ENCODE measurements around the gene TMEM179B. TPM values are rescaled to one million over a fixed set of nuclear protein-coding genes. Genes with fewer than 3 reads are reported as not detected.

The TMEM179B gene, protein sequence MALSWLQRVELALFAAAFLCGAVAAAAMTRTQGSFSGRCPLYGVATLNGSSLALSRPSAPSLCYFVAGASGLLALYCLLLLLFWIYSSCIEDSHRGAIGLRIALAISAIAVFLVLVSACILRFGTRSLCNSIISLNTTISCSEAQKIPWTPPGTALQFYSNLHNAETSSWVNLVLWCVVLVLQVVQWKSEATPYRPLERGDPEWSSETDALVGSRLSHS
- total RNA-seq = 60.1 and 80.1 TPM in 2 replicates

DNA sequence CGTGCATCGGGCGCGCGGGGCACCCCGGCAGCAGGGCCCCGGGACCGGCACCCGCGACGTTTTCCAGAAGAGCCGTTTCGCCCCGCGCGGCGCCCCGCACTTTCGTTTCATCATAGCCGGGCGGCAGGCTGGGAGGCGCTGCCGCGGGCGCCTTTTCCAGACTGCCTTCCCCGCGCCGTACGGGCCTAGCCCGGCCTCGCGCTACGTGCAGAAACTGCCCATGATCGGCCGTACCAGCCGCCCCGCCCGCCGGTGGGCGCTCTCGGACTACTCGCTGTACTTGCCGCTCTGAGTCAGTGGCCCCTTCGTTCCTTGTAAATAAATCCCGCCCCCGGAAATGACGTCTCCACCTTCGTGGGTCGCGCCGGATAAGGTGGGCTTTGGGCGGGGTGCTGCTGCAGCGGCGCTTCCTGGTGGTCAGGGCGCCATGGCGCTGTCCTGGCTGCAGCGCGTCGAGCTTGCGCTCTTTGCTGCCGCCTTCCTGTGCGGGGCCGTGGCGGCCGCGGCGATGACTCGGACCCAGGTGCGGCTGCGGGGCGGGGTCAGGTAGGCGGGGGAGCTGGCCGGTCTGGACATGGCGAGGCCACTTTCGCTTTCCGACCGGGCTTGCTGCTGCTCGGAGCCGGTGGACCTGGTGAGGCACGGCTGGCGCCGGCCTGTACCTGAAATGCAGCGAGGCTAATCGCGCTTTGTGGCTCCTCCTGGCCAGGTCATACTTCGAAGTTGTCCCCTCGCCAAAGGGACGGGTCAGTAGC is at the start of gene TMEM179B:
Gene TMEM179B (plus strand): TSS at position 398 of the 755 bp plus-strand sequence. CDS start 30 bp downstream, at position 428.

DNA sequence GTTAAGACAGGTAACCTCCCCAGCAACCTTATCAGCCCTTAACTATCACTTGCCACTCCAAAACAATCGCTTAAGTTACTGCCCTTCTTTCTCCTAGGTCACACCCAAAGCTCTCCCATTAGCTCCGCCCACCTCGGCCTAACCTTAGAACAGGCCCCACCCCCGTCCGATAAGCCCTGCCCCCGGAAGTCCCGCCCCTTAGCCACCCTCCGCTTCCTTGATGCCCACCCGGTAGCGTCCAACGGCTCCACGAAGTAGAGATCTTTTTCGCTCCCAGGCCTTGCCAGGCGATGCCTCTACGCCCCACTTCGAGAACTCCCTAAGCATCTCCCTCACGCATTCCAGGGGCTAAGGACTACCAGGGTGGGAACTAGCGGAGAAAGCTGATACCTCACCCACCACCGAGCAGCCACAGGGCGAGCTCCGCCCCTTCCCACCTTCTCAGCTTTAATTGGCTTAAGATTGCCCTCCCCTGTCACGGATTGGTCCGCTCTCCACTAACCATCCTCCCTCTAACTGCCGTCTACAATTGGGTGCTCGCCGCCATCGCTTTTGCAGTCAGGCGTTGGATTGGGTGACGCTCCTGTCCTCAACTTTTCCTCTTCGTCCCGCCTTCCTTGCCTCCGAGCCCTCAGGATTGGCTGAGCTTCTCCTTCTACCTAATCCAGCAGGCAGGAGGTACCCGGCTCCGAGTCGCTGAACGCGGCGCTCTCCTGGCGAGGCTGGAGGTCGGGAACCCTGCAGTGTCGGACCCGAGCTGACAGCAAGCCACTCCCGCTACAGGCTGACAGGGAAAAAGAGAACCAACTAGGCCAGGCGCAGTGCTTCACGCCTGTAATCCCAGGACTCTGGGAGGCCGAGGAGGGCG is 33.2 kb upstream of the TMEM179B start, which contains the start of gene ZBTB3:
Gene ZBTB3 (minus strand): TSS at position 425 of the 868 bp plus-strand sequence. CDS start 496 bp downstream, outside the sequence.

DNA sequence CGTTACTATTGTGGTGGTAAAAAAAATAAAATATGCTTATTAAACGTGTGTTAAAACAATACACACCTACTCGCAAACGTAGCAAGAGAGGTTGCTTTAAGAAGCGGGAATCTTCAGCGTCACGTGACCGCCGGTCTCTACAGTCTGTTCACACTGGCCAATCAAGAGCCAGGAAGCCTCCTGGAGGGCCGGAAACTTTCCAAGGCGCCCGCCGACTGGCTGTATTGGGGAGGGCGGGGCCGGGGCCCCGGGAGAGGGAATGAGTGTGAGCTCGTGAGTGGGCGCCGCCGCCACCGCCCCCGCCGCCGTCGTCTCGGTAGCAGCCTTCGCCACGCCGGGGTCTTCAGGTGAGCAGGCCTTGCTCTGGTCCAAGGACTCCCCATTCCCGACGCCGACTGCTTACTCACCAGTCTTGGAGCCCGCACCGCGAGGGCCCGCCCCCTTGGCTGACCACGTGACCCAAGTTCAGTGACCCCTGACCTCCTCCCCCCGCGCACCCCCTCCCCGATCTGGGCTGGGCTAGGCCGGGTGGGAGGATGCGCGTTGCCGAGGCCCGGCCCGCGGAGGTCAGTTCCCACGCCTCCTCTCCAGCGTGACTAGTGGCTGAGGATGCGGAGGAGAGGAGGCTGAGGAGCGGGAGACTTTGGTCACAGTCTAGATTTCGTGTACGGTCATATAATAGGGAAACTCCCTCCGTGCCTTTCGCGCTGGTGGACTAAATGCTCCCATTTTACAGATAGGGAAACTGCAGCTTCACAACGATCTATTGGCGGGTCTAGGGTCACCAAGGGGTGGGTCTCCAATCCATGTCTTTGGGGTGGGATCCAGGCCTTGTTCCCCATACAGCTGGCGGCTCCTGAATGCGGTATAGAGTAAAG is 15.8 kb upstream of the TMEM179B start, which contains the start of gene TAF6L:
Gene TAF6L (plus strand): TSS at position 253 of the 878 bp plus-strand sequence. CDS start 4,388 bp downstream, outside the sequence.

DNA sequence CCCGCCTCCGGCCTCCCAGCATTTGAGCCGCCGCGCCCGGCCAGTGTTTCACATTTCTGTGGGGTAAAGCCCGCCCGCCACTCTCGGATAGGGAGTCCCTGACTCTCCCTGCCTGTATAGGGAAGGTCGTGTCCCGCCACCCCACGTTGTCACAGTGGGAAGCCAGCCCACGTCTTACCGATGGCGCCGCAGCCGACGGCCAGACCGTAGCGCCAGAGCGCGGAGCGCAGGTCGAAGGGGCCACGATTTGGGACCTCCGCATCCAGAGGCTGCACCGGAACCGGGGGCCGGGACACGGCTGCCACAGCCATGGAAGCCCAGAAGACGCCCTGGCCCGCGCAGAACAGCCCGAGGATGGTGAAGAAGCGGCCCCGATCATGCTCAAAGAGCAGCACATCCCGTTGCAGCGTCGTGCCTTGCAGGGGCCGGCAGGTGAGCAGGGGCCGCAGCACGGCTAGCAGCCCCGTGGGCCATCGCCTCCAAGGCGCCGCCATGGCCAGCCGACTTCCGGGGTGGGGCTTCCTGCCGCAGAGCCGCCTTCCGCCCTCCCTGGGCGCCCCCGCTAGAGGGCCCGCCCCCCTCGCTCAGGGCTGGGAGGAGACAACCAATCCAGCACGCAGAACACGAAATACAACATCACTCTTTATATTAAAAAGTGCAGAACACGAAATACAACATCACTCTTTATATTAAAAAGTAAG is 4.4 kb downstream of the TMEM179B start, which contains the start of gene TMEM223:
Gene TMEM223 (minus strand): TSS at position 506 of the 701 bp plus-strand sequence. CDS start 12 bp downstream, at position 494.

DNA sequence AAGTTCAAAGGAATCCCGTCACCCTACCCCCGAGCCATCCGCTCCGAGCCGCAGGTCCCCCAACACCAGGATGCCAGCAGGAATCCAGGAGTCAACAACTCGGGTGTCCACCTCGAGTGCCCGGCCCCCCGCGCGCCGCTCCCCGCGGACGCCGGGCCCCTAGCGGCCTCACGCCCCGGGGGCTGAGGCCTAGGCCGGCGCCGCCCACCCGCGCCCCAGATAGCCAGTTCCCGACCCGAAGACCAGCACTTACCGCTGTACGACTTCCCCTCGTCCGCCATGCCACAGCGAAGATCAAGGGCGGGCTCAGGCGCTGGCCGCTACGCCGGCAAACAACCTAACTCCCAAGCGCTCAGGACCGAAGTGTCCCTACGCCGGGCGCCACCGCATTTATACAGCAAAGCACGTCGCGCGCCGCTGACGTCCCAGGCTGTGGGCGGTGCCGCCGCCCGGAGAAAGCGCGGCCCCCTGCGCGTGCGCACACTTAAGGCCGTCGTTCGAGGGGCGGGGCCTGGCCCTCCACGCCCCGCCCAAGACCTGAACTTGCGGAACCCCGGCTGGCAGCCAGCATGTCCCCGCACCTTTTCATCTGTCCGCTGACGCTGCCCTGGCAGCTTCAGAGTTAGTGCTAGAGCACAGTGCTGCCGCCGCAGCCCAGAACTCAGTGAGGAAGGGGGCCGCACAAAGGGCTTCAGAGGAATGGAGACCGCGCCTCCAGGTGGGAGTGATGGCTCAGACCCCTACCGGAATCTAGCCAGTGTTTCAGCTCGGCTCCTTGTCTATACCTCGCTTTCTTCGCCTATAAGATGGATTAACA is 18.1 kb downstream of the TMEM179B start, which contains the start of gene NXF1:
Gene NXF1 (minus strand): TSS at position 365 of the 817 bp plus-strand sequence. CDS start 84 bp downstream, at position 281.

DNA sequence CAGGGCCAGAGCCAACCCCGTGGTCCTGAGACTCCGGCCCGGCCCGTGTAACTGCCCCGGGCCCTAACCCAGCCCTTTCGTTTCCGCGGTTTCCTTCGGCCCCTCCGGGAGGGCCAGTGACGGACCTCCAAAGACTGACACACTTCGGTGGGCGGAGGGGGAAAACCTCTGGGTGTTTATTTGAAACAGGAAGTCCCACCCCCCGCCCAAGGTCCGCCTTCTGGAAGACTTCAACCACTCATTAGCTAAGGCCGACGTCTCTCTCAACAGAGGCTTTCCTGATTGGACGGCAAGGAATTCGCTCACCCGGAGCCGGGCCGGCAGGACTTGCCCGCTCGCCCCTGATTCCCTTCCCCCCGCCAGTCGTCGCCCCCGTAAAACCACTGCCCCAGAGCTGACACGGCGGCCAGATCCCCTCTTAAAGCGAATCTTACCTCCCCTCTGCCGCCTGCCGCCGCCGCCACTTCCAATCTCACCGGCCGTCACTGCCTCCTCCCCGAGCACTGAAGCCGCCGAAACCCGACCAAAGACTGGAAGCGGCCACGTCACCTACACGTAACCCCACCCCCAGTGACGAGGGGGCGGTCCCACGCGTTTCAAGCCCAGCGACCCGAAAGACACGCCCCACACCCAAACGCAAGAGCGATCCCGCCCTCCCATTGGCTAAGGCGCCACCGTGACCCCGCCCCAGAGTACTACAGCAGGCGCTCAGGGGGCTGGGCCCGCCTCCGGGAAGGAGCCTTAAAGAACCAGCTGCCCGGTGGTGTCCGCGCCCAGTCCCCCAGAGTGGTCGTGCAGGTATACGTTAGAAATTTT is 44.5 kb downstream of the TMEM179B start, which contains the start of gene STX5:
Gene STX5 (minus strand): TSS at position 532 of the 816 bp plus-strand sequence. CDS start 808 bp downstream, outside the sequence.

DNA sequence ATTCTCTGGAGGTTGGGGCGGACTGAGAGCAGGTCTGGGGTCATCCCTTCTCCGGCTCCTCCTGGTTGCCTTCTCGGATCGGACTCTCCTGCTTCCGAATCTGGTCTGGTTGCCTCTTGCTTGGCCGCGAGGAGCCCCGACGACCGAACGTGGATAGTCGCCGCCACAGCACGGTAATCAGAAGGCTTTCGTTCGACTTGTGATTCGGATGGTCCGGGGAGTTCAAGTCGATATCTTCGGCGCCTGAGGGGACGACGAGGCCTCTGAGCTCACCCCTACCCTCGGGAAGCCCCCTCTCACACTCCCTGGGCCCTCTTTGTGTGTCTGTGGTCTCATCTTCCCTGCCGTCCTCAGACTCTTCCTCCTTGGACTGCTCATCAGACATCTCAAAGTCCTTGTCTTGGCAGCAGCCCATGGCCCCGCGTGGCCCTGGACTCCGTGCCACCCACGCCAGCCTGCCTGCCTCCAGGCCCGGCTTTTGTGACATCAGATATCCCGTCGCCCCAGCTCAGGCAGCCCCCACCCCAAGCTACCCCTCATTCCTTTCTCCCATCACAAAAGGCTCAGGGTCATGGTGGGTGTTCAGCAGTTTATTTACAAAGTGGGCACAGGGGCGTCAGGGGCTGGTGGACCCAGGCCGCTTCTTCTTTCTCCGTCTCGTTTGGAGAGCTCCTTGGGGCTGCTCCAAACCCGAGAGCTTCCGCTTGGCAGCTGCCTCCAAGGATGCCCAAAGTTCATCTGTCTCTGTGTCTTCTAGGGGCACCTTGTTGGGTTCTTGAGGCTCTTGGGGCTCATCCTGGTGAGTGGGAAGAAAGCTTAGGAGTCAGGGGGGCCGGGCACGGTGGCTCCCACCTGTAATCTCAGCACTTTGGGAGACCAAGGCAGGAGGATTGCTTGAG is 45.4 kb downstream of the TMEM179B start, which contains the start of gene TEX54:
Gene TEX54 (minus strand): TSS at position 506 of the 899 bp plus-strand sequence.

DNA sequence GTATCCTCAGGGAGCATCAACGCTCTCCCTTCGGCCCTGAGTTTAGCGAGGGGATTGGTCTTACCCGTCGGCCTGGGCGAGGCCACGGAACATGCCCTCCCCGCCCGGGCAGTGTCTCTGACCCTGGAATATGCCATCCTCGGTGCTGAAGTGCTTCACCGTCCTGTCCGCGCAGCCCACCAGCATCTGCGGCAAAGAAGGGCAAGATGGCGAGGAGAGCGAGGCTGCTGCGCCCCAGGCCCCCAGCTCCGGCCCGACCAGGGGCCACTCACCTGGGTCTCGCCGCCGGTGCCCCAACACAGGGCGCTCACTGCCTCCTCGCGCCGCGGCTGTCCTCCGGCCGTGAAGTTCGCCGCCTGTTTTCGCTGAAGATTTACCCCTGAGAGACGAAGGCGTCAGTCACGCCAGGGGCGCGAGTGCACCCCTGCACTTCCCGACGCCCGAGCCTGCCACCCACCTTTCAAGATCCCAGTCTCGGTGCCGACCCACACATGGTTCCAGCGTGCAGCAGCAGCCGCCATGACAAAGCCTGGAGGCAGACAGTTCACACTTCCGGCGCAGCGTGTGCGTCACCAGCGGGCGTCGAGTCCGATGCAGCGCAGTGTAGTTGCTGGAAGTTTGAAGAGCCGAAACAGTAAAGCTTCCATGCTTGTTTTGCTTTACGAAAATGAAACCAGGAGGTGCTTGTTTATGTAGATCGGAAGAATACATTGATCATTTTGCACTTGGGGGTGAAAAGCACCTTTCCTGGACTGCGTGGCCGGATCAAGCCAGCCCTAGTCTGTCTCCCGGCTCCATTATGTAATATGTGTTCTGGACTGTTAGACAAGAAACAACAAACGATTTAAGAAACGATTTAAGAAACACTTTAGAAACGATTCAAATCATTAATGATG is 52.1 kb downstream of the TMEM179B start, which contains the start of gene WDR74:
Gene WDR74 (minus strand): TSS at position 541 of the 896 bp plus-strand sequence. CDS start 20 bp downstream, at position 521.

Other genes with a start within 250 kb of the TMEM179B start
- gene AHNAK, start 240.6 kb upstream of the TMEM179B start, total RNA-seq = 438 and 502 TPM in 2 replicates
- gene EEF1G, start 213.5 kb upstream of the TMEM179B start, total RNA-seq = 1,923 and 1,968 TPM in 2 replicates
- 10.5 and 11.9 TPM in 2 replicates for gene TUT1, start 195.9 kb upstream of the TMEM179B start, total RNA-seq
- gene MTA2, start 185.5 kb upstream of the TMEM179B start, total RNA-seq = 45.8 and 56.8 TPM in 2 replicates
- gene EML3, start 174.6 kb upstream of the TMEM179B start, total RNA-seq = 50.7 and 57.5 TPM in 2 replicates
- gene ROM1, start 174.1 kb upstream of the TMEM179B start, total RNA-seq = 24.8 and 25.3 TPM in 2 replicates
- gene B3GAT3, start 165.4 kb upstream of the TMEM179B start, total RNA-seq = 30.9 and 37.1 TPM in 2 replicates
- gene GANAB, start 140.8 kb upstream of the TMEM179B start, total RNA-seq = 322 and 338 TPM in 2 replicates
- gene INTS5, start 134.1 kb upstream of the TMEM179B start, total RNA-seq = 24.1 and 26.5 TPM in 2 replicates
- 24.8 and 38.0 TPM in 2 replicates for gene C11orf98, start 122.2 kb upstream of the TMEM179B start, total RNA-seq
- gene CSKMT, start 122.1 kb upstream of the TMEM179B start, total RNA-seq = 2.4 and 3.7 TPM in 2 replicates
- gene UQCC3, start 115.7 kb upstream of the TMEM179B start, total RNA-seq = 7.5 and 8.7 TPM in 2 replicates
- 4.2 and 7.4 TPM in 2 replicates for gene LBHD1, start 115.1 kb upstream of the TMEM179B start, total RNA-seq
- 115 and 150 TPM in 2 replicates for gene UBXN1, start 108.3 kb upstream of the TMEM179B start, total RNA-seq
- 8.5 and 15.5 TPM in 2 replicates for gene LRRN4CL, start 97.9 kb upstream of the TMEM179B start, total RNA-seq
- 15.4 and 27.1 TPM in 2 replicates for gene BSCL2, start 80.0 kb upstream of the TMEM179B start, total RNA-seq
- not detected in 2 replicates for gene GNG3, start 79.7 kb upstream of the TMEM179B start, total RNA-seq
- gene HNRNPUL2, start 59.9 kb upstream of the TMEM179B start, total RNA-seq = 18.1 and 23.8 TPM in 2 replicates
- gene TTC9C, start 58.9 kb upstream of the TMEM179B start, total RNA-seq = 22.8 and 36.6 TPM in 2 replicates
- 9.4 and 10.8 TPM in 2 replicates for gene ZBTB3, start 33.2 kb upstream of the TMEM179B start, total RNA-seq
- gene POLR2G, start 25.8 kb upstream of the TMEM179B start, total RNA-seq = 66.3 and 67.2 TPM in 2 replicates
- gene TAF6L, start 16.0 kb upstream of the TMEM179B start, total RNA-seq = 11.8 and 13.9 TPM in 2 replicates
- gene TMEM223, start 4.6 kb downstream of the TMEM179B start, total RNA-seq = 25.8 and 27.7 TPM in 2 replicates
- gene NXF1, start 18.0 kb downstream of the TMEM179B start, total RNA-seq = 33.1 and 35.5 TPM in 2 replicates
- 31.7 and 41.2 TPM in 2 replicates for gene STX5, start 44.6 kb downstream of the TMEM179B start, total RNA-seq
- not detected in 2 replicates for gene TEX54, start 45.4 kb downstream of the TMEM179B start, total RNA-seq
- 24.5 and 29.2 TPM in 2 replicates for gene WDR74, start 52.2 kb downstream of the TMEM179B start, total RNA-seq
- gene SLC3A2, start 93.5 kb downstream of the TMEM179B start, total RNA-seq = 96.0 and 99.3 TPM in 2 replicates
- gene CHRM1, start 134.0 kb downstream of the TMEM179B start, total RNA-seq = not detected in 2 replicates
- not detected in 2 replicates for gene SLC22A6, start 197.6 kb downstream of the TMEM179B start, total RNA-seq
- not detected in 2 replicates for gene SLC22A8, start 228.4 kb downstream of the TMEM179B start, total RNA-seq